Caki2 (cell line): Measurements from ENCODE around the gene MITF. TPM values are rescaled to one million over a fixed set of nuclear protein-coding genes. Genes with fewer than 3 reads are reported as not detected.
"Not testable (repeated sequence)": the region's sequence is repeated elsewhere in the genome, so short reads cannot be mapped to it uniquely, and the experiment has no call there.

ENCODE experiments used
- DNase-seq: peaks from one replicate; pipeline ENCODE4 v3.0.0-alpha.2; 2015; ENCODE audit warnings: low read depth
- in situ Hi-C: cut with HindIII; loops from 2 replicates; pipeline ENCODE4 v1.10.0; 2016; ENCODE audit warnings: low sequenced_read_pairs, low pct_unique_long_range_greater_than_20kb, mixed read lengths
- total RNA-seq: library from RNA; depleted of rRNA; stranded (reverse); fragments of >200 nt; shearing (Covaris generic); gene quantifications from 2 replicates; pipeline ENCODE4 v1.2.3, GENCODE V29; 2014; ENCODE audit warnings: low replicate concordance

The MITF gene
- total RNA-seq, 1 experiment from 2014 or later, result 32.1 TPM

GRCh38 chr3:69772152-69772867, 33.0 kb downstream of the MITF start:
- DNase-seq, result no peak
- in situ Hi-C loops, result no loop called here

- no peak for DNase-seq
- in situ Hi-C loops, result no loop called here
These were observed 34.8 kb downstream of the MITF start for GRCh38 chr3:69774029-69774428.

GRCh38 chr3:69775751-69776150, 36.5 kb downstream of the MITF start:
- no peak for DNase-seq
- in situ Hi-C loops, result no loop called here

- DNase-seq, result no peak
- in situ Hi-C loops, result no loop called here
These were observed 37.0 kb downstream of the MITF start for GRCh38 chr3:69776289-69776688.

- DNase-seq, result no peak
- in situ Hi-C loops, result no loop called here
These were observed 37.8 kb downstream of the MITF start for GRCh38 chr3:69776920-69777581.

GRCh38 chr3:69777582-69777967, 38.3 kb downstream of the MITF start:
- in situ Hi-C loops, result no loop called here
- no peak for DNase-seq

GRCh38 chr3:69781593-69781992, 42.3 kb downstream of the MITF start:
- DNase-seq, result no peak
- in situ Hi-C loops, result no loop called here

- peak; percentile 63 for DNase-seq
- in situ Hi-C loops, result no loop called here
These were observed 45.8 kb downstream of the MITF start for GRCh38 chr3:69784954-69785514.

GRCh38 chr3:69785769-69786320, 46.6 kb downstream of the MITF start:
- DNase-seq, result no peak
- in situ Hi-C loops, result no loop called here

GRCh38 chr3:69786854-69787253, 47.6 kb downstream of the MITF start:
- in situ Hi-C loops, result no loop called here
- DNase-seq, result no peak

GRCh38 chr3:69787436-69788168, 48.3 kb downstream of the MITF start:
- peak; percentile 80 for DNase-seq
- in situ Hi-C loops, result no loop called here

GRCh38 chr3:69791106-69791505, 51.8 kb downstream of the MITF start:
- in situ Hi-C loops, result no loop called here
- no peak for DNase-seq

- DNase-seq, result peak; percentile 48
- in situ Hi-C loops, result no loop called here
These were observed 52.7 kb downstream of the MITF start for GRCh38 chr3:69791919-69792399.

- DNase-seq, in situ Hi-C loops: not testable (repeated sequence)
These were observed 56.9 kb downstream of the MITF start for GRCh38 chr3:69796126-69796525.

GRCh38 chr3:69803681-69804270, 64.5 kb downstream of the MITF start:
- in situ Hi-C loops, result no loop called here
- no peak for DNase-seq

GRCh38 chr3:69805491-69805890, 66.2 kb downstream of the MITF start:
- no peak for DNase-seq
- in situ Hi-C loops, result no loop called here

GRCh38 chr3:69806735-69807438, 67.6 kb downstream of the MITF start:
- no peak for DNase-seq
- in situ Hi-C loops, result no loop called here

GRCh38 chr3:69807674-69808073, 68.4 kb downstream of the MITF start:
- in situ Hi-C loops, result no loop called here
- DNase-seq, result no peak
